Activated CD4-positive, alpha-beta T cell treated with anti-CD3 and anti-CD28 coated beads for 48 hours (primary cell): Measurements from ENCODE around the gene SH2B3.

Experiments
- DNase-seq: peaks from one replicate; pipeline ENCODE4 v3.0.0-alpha.2; 2020

The SH2B3 gene

DNA sequence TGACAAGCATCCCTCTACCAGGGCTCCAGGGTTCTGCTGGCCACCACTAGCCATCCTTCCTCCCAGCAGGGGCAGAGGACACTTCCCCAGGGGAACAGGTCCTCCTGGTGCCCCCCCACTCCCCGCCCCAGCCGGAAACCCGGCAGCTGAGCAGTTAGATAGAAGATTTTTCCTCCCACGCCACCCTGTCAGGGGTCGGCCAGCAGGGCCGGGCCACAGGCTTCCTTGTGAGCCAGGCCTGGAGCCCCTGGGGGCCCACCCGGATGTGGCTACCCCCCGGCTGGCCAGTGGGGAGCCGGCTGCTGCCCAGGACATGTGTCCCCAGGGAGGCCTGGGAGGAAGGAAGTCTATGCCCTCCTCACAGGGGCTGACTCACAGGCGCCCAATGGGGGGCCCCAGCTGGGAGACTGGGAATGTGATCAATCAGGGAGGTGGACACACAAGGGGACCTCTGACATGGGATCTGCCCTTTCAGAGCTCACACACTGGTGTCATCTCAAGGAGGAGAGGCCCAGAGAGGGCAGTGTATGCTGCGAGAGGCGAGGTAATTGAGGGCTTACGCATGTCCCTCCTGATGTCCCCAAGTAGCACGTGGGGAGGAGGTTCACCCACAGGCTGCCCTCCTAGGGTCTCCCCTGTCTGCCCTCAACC is 4.2 kb downstream of the SH2B3 start:
- peak; percentile 46 for DNase-seq

DNA sequence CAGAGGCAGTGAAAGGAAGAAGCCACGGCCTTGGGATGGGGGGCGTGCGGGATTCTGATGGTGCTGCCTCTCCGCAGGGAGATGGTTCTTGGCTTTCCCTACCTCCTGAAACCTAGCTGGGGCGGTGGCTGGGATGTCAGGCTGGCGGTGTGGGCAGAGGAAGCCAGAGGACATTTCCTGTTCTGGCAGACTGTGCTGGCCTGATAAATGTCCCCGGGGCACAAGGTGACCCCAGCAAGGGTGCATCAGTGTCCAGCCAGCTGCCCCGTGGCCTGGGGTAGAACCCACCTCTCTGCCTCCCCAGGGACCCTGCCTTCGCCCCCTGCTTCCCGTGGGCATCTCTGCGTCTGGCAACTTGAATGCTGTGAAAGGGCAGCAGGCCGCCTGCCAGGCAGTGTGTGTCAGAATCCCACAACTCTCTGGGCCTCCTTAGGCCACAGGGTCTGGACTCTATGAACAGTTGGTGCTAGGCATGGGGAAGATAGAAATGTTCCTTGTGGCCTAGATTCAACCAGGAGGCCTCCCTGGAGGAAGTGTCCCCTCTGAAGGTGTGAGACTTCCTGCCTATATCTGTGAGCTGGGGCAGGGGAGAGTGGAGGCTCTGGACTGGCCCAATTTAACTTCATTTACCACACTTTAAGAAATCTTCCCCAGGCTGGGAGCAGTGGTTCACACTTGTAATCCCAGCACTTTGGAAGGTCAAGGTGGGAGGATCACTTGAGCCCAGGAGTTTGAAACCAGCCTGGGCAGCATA is 4.9 kb downstream of the SH2B3 start:
- no peak for DNase-seq

DNA sequence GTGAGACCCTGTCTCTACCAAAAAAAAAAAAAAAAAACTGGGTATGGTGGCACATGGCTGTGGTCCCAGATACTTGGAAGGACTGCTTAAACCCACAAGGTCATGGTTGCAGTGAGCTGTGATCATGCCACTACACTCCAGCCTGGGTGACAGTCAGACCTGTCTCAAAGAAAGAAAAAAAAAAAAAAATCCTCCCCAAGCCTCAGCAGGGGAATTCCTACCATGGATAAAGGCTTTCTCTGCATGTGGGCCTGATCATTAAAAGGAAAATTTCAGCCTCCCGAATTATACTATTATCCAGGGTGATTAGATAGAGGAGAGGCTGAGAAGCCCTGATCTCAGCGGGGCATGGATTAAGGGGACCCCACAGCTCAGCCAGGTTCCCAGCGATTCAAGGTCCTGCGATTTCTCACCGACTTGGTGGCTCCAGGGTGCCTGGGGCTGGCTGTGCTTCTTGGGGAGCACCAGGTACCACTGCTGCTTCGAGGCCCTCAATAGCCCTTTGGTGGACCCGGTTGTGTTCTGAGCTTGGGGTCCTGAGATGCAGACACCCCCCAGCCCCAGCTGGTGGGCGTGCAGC is 5.6 kb downstream of the SH2B3 start:
- no peak for DNase-seq

DNA sequence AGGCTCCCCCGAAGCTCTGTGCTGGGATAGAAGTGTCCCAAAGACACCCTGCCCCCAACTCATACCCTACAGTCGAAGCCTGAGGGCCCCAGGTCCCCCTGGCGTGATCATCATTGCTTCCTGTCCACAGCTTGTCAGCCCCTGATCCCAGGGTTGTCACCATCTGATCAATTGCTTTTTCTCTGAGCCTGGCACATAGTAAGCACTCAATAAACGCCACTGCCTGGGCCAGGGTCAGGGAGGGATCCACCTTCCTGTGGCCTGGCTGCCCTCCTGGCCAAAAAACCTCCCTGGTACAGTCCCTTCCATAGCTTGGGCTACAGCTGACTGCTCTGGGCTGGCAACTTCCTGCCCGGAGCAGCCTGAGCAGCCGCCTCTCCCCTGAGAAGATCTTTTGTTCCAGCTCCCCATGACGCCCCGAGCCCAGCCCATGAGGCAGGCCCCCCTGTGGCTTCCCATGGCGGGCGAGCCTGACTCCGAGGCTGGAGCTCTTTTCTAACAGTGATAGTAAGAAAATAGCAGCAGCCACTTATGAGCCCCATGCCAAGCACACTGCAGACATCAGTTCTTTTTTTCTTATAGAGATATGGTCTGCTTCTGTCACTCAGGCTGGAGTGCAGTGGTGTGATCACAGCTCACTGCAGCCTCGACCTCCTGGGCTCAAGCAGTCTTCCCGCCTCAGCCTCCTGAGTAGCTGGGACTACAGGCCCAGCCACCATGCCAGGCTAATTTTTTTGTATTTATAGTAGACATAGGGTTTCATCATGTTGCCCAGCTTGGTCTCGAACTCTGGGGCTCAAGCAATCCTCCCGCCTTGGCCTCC is 6.5 kb downstream of the SH2B3 start:
- no peak for DNase-seq

DNA sequence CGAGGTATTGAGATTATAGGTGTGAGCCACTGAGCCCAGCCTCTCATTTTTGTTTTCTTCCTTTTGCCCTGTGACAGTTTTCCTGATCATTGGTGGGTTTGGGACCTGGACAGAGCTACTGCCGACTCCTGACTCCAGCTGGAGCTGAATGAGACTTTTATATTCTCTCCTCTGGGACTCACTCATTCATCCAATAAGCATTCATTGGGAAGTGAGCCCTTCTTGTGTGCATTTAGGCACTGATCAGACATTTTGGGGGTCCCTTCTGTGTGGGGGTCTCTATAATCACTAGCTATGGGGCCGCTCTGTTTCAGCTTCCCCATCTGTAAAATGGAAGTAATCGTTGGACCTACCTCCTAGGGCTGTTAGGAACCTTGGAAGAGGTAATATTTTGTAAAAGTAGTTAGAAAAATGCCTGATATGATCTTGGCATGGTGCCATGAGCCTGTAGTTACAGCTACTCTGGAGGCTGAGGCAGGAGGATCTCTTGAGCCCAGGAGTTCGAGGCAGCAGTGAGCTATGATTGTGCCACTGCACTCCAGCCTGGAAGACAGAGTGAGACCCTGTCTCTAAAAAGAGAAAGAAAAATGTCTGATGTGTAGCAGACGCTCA is 7.2 kb downstream of the SH2B3 start:
- no peak for DNase-seq

DNA sequence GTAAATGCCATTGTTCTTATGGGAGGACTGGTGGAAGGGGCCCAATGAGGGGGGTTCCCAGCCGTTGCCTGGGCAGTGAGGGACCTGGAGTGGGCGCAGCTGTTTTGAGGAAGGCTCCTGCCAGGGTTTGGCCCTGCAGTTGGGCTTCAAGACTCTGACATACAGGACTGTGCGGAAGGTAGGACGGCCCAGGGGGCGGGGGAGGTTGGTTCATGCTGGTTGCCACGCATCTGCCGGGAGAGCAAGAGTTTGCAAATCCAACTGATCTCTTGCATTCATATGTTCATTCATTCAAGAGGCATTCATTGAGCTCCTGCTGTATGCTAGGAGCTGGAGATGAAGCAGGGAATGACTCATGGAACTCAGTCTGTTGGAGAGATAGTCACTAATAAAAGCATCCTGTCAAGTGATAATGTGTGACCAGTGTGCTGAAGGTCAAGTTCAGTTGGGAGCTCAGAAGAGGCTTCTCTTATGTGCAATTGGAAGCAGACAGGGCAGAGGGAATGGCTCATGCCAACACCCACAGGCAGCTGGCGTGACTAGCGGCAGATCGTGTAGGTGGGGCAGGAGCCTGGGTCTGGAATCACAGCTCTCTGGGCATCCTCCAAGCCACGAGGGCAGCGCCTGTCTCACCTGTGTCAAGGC is 7.8 kb downstream of the SH2B3 start:
- DNase-seq, result no peak

DNA sequence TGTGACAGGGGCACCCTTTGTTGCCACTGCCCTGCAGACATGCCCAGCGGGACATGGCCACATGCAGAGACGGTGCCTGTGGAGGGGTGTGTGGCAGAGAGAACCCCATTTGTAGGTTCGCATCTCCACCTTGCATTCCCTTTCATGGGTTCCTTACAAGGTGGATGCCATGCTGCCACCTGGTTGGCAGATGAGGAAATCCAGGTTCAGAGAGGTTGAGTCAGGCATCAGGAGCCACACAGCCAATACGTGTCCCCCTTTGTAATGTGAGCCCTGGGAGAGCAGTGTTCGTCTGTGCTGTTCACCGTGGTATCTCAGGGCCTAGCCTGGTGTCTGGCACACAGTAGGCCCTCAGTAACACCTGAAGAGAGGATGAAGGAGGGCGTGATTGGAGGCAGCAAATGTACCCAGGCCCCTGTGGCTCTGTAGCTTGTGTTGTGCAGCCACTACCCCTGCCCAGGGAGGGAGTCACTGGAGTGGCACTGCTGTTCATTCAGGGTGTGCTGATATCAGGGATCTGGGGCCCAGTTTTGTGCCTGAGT is 9.1 kb downstream of the SH2B3 start:
- no peak for DNase-seq

DNA sequence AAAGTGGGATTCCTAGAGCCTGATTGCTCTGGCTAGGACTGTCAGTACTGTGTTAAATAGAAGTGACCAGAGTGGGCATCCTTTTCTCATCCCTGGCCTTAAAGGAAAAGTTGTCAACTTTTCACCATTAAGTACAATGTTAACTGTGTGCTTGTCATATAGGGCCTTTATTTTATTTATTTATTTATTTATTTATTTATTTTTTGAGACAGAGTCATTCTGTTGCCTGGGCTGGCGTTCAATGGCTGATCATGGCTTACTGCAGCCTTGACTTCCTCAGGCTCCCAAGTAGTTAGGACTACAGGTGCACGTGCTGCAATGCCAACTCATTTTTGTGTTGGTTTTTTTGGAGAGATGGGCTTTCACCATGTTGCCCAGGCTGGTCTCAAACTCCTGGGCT is 11.6 kb downstream of the SH2B3 start:
- no peak for DNase-seq

DNA sequence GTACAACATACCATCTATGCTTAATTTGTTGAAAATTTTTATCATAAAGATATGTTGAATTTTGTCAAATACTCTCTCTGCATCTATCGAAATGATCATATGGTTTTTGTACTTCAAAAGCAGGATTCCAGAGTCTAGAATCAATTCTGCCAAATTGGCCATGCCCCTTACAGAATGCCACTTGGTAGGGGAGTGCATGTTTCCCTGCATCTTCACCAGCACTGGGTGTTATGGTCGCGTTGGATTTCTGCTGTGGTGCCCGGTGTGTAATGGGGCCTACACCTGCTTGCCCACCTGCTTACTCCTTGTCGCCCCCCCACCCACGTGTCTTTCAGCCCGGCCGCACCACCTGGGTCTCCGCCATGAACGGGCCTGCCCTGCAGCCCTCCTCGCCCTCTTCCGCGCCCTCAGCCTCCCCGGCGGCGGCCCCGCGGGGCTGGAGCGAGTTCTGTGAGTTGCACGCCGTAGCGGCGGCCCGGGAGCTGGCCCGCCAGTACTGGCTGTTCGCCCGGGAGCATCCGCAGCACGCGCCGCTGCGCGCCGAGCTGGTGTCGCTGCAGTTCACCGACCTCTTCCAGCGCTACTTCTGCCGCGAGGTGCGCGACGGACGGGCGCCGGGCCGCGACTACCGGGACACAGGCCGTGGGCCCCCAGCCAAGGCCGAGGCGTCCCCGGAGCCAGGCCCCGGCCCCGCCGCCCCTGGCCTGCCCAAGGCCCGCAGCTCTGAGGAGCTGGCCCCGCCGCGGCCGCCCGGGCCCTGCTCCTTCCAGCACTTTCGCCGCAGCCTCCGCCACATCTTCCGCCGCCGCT is 12.3 kb downstream of the SH2B3 start:
- no peak for DNase-seq

DNA sequence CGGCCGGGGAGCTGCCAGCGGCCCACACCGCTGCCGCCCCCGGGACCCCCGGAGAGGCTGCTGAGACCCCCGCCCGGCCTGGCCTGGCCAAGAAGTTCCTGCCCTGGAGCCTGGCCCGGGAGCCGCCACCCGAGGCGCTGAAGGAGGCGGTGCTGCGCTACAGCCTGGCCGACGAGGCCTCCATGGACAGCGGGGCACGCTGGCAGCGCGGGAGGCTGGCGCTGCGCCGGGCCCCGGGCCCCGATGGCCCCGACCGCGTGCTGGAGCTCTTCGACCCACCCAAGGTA is 12.8 kb downstream of the SH2B3 start:
- DNase-seq, result no peak

DNA sequence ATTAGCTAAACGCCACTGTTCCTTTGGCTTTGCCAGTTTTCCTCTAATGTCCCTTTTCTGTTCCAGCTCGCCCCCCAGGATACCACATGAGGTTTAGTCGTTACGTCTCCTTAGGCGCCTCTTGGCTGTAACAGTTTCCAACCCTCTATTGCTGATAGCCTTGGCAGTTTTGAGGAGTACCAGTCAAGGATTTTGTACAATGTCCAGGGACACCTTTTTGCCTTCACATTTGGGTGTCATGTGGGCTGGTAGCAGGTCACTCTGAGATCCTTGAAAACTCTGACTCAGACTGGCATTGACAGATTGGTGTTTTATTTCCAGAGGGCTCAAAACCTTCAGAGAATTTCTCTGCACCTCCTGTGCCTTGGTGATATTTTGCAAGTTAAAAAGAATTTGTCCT is 14.1 kb downstream of the SH2B3 start:
- no peak for DNase-seq

DNA sequence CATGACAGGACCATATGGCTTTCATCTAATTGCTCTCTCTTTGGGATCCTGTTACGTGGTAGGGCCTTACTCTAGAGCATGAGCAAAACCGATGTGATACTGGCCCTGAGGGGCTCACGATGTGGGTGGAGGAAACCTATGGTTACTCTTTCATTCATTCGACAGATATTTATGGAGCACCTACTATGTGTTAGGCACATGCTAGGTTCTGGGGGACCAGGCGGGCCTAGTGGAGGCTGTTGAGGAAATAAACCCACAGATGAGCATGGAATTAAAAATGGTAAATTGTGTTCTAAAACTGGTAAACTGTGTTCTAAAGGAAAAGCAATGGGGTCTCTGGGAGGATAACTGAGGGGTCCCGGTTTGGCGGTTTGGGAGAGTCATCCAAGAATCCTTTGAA is 14.8 kb downstream of the SH2B3 start:
- DNase-seq, result no peak

DNA sequence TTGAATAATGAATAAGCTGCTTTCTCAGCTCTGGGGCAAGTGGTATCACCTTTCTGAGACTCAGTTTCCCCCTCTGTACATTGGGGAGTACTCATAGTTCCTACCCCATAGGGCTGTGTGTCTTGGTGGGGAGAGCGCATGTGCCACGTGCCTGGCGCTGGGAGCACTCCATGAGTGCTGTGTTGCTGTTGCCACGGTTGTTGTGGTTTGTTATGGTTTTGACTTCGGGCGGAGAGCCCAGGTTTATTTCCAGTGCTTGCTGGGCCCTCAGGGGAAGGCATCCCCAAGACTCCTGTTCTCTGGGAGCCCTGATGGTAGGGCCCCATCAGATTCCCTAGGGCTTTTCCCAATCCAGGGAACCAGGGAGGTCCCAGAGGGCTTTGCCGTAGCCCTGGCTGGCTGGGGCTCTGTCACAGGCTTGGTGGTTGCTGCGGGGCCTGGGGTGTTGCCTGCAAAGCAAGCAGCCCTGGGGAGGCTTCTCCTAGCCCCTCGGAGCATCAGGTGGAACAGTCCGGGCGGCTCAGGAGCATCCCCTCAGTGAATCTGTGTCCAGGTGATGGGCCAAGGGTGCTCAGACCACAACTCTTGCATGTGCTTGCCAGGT is 18.6 kb downstream of the SH2B3 start:
- DNase-seq, result no peak

DNA sequence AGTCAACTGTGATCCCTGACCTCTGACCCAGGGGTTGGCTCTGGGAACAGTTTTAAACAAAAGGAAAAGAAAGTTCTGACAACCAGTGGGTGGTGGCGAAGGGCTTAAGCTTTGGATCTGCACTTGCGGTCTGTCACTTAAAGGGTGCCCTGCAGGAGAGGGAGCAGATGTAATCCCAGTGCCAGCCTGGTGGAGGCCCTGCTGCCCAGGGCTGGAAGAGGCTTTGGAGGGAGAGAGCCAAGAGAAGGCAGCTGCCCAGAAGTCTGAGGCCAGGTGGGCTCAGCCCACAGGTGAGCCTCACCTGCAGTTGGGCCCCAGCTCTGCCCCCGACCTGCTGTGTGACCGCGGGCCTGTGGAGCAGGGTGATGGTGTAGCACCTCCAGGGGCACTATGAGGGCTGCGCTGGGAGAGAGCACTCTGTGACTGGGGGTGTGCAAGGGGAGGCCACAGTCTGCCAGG is 19.1 kb downstream of the SH2B3 start:
- DNase-seq, result no peak

DNA sequence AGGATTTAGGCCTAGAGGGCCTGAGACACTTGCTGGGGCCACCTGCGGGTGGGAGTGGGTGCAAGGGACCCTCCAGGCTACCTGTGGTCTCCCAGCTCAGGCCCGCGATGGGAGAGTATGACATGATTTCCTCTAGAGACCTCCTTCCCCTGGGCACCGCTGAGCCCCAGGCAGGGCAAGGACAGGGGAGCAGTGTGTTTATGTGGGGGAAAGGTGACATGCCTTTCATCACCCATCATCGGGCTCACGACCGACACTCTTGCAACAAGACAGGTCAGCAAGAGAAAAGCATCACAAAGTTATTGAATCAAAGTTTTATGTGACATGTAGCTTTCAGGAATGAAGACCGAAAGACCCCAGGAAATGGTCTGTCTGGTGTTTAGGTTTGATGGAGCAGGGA is 19.9 kb downstream of the SH2B3 start:
- DNase-seq, result no peak

DNA sequence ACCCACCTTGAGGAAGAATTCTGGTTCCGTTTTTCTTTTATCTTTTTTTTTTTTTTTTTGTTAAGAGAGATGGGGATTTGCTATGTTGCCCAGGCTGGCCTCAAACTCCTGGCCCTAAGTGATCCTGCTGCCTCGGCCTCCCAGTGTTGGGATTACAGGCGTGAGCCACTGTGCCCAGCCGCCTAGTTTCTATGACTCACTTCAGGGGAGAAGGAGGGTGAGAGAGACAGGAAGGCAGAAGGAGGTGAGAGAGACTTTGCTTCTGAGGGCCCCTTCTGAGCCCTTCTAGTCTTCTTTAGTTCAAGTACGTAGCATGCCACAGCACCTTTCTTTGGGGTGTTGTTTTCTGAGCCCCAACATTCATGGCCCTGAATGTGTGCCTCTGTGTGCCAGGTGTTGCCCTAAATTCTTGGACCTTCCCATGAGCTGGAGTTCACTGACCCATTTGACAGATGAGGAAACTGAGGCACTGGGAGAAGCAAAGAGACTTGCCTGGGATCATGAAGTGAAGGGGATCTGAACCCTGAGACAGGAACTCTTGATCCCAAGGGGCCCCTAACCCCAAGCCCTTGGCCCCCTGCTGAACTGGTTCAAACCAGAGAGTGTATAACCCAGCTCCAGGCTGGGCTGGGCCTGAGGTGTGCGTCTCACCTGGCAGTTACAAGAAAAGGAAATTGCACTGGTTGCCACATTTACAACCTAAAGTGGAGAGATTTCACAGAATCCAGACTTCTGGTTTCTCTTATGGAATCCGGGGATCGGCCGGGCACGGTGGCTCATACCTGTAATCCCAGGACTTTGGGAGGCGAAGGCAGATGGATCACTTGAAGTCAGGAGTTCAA is 20.8 kb downstream of the SH2B3 start:
- DNase-seq, result no peak

DNA sequence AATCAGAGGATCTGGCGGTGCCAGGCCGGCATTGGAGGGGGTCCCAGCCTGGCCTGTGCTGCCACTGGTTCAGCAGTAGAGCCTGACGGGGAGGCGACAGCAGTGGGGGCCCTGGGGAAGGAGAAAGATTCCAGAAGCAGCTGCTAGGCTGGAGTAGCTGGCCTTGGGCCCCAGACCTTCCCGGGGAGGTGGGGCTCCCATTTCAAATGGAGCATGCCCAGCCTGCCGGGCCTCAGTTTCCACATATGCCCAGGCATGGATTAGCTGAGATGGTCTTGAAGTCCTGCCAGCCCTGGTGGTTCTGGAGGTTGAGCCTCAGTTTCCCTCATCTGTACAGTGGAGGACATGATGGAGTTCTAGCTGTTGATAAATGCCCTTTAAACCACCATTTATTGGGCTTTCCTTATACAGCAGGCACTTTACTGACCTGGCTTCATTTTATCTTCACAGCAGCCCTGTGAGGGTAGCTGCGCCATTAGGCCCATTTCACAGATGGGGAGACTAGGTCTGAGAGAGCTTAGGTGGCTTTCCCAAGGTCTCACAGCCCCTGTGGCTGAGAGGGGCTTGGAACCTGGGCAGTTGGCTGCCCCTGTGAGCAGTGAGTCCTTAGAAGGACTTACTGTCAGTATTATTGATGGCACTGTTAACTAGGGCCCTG is 21.8 kb downstream of the SH2B3 start:
- DNase-seq, result no peak

DNA sequence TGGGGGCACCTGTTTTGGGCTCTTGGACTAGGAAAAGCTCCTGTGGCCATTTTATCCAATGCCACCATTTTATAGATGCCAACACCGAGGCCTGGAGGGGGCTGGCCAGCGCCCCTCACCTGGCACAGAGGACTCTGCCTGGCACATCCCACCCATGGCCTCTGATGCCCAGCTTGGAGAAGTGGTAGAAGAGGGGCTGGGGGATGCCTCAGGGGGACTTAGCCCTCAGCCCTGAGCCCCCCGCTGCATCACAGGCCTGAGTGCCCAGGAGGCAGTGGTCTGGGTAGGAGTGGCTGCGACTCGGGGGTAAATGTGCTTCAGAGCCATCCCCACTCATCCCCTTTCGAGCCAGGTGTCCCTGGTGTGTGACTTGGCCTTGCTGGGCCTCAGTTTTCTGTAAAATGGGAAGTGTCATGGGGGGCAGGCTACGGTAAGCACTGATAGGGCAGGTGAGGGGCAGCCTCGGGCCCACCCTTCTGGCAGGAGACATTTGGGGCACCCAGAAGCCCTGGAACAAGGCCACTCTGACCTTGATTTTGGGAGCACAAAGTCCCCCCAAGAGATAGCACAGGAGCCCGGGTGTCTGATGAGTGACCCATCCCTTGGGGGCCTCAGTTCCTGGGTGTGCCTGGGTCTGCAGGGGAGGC is 22.5 kb downstream of the SH2B3 start:
- no peak for DNase-seq

DNA sequence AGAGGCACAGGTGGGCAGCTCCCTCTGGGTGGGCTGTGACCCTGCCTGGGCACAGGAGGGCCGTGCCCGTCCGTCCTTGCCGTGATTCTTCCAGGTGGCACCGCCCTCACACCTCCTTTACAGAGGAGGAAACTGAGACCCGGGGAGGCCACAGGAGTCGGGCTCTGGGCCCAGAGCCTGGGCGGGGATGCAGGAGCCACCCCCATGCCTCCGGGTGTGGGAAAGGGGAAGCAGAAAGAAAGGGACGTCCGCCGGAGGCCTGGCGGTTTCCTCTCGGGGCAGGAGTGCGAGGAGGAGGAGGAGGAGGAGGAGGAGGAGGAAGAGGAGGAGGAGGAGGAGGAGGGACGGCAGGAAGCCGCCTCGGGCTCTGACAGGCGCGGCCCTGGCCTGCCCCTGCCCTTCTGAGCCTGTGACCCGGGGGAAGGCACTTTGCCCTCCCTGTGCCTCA is 23.0 kb downstream of the SH2B3 start:
- DNase-seq, result no peak
